Measurements from ENCODE around the gene QRFP.

QRFP gene

GRCh38 chr9:130893341-130894101 is 3.1 kb downstream of the QRFP start:
- Histone ChIP-seq H3K9me3 (ENCODE audit: control insufficient read depth, insufficient read depth, low read length) (no peaks in the 10 kb centered on the region), H3K27me3 (ENCODE audit: control insufficient read depth, insufficient read depth, low read length) (no peaks in the 10 kb centered on the region), H3K4me1 (ENCODE audit: control insufficient read depth, insufficient read depth, low read length) (no peaks in the 10 kb centered on the region), H3K36me3 (ENCODE audit: control insufficient read depth, insufficient read depth, low read length) (0 out of 2 replicates have a peak, but pooled peaks cover 4% of the 10 kb centered on the region), H3K27ac (ENCODE audit: low read length) (no peak overlapping the region), H3K4me3 (ENCODE audit: low read length) (no peak overlapping the region)
- WGBS (ENCODE audit: insufficient coverage, insufficient read length) = no CpG with 5 or more reads among the region's 34 CpGs
- DNase-seq (ENCODE audit: low read depth, low spot score) = no peak

- no peaks in the 10 kb centered on the region for H3K27me3 ChIP-seq (ENCODE audit: control insufficient read depth, insufficient read depth, low read length)
- no peak for DNase-seq (ENCODE audit: low read depth, low spot score)
- WGBS (ENCODE audit: insufficient coverage, insufficient read length) = no CpG with 5 or more reads among the region's 24 CpGs
- H3K4me3 ChIP-seq (ENCODE audit: low read length) = no peak overlapping the region
- no peaks in the 10 kb centered on the region for H3K9me3 ChIP-seq (ENCODE audit: control insufficient read depth, insufficient read depth, low read length)
- no peak overlapping the region for H3K27ac ChIP-seq (ENCODE audit: low read length)
- no peaks in the 10 kb centered on the region for H3K4me1 ChIP-seq (ENCODE audit: control insufficient read depth, insufficient read depth, low read length)
- H3K36me3 ChIP-seq (ENCODE audit: control insufficient read depth, insufficient read depth, low read length) = peaks cover 12% of the 10 kb centered on the region
These were observed 3.9 kb downstream of the QRFP start for GRCh38 chr9:130892477-130893304.

- Histone ChIP-seq H3K9me3 (ENCODE audit: control insufficient read depth, insufficient read depth, low read length) (no peaks in the 10 kb centered on the region), H3K36me3 (ENCODE audit: control insufficient read depth, insufficient read depth, low read length) (peaks cover 18% of the 10 kb centered on the region), H3K4me1 (ENCODE audit: control insufficient read depth, insufficient read depth, low read length) (no peaks in the 10 kb centered on the region), H3K4me3 (ENCODE audit: low read length) (no peak overlapping the region), H3K27ac (ENCODE audit: low read length) (no peak overlapping the region), H3K27me3 (ENCODE audit: control insufficient read depth, insufficient read depth, low read length) (no peaks in the 10 kb centered on the region)
- WGBS (ENCODE audit: insufficient coverage, insufficient read length) = no CpG with 5 or more reads among the region's 18 CpGs
- no peak for DNase-seq (ENCODE audit: low read depth, low spot score)
These were observed 4.7 kb downstream of the QRFP start for GRCh38 chr9:130891688-130892476.

- peaks cover 25% of the 10 kb centered on the region for H3K36me3 ChIP-seq (ENCODE audit: control insufficient read depth, insufficient read depth, low read length)
- no peak overlapping the region for H3K27ac ChIP-seq (ENCODE audit: low read length)
- no peaks in the 10 kb centered on the region for H3K4me1 ChIP-seq (ENCODE audit: control insufficient read depth, insufficient read depth, low read length)
- no peak overlapping the region for H3K4me3 ChIP-seq (ENCODE audit: low read length)
- H3K9me3 ChIP-seq (ENCODE audit: control insufficient read depth, insufficient read depth, low read length) = no peaks in the 10 kb centered on the region
- H3K27me3 ChIP-seq (ENCODE audit: control insufficient read depth, insufficient read depth, low read length) = no peaks in the 10 kb centered on the region
- no CpG with 5 or more reads among the region's 20 CpGs for WGBS (ENCODE audit: insufficient coverage, insufficient read length)
- DNase-seq (ENCODE audit: low read depth, low spot score) = no peak
These were observed 5.5 kb downstream of the QRFP start for GRCh38 chr9:130890870-130891687.

- peaks cover 34% of the 10 kb centered on the region for H3K36me3 ChIP-seq (ENCODE audit: control insufficient read depth, insufficient read depth, low read length)
These were observed 6.5 kb downstream of the QRFP start for GRCh38 chr9:130890124-130890523.

GRCh38 chr9:130888146-130888885 is 8.3 kb downstream of the QRFP start:
- H3K36me3 ChIP-seq (ENCODE audit: control insufficient read depth, insufficient read depth, low read length) = peaks cover 46% of the 10 kb centered on the region
- H3K27me3 ChIP-seq (ENCODE audit: control insufficient read depth, insufficient read depth, low read length) = no peaks in the 10 kb centered on the region
- no peak overlapping the region for H3K27ac ChIP-seq (ENCODE audit: low read length)
- H3K4me3 ChIP-seq (ENCODE audit: low read length) = no peak overlapping the region
- H3K9me3 ChIP-seq (ENCODE audit: control insufficient read depth, insufficient read depth, low read length) = no peaks in the 10 kb centered on the region
- DNase-seq (ENCODE audit: low read depth, low spot score) = no peak
- H3K4me1 ChIP-seq (ENCODE audit: control insufficient read depth, insufficient read depth, low read length) = no peaks in the 10 kb centered on the region
- WGBS (ENCODE audit: insufficient coverage, insufficient read length) = no CpG with 5 or more reads among the region's 22 CpGs

More at GRCh38 chr9:130890124-130890523, 6.5 kb downstream of the QRFP start:
- Histone ChIP-seq H3K4me3 (ENCODE audit: low read length) (no peak overlapping the region), H3K9me3 (ENCODE audit: control insufficient read depth, insufficient read depth, low read length) (no peaks in the 10 kb centered on the region), H3K4me1 (ENCODE audit: control insufficient read depth, insufficient read depth, low read length) (no peaks in the 10 kb centered on the region), H3K27ac (ENCODE audit: low read length) (no peak overlapping the region), H3K27me3 (ENCODE audit: control insufficient read depth, insufficient read depth, low read length) (no peaks in the 10 kb centered on the region)
- no peak for DNase-seq (ENCODE audit: low read depth, low spot score)
- no CpG with 5 or more reads among the region's 9 CpGs for WGBS (ENCODE audit: insufficient coverage, insufficient read length)

GRCh38 chr9:130887494-130888144 is 9.0 kb downstream of the QRFP start:
- no peak for DNase-seq (ENCODE audit: low read depth, low spot score)
- H3K4me1 ChIP-seq (ENCODE audit: control insufficient read depth, insufficient read depth, low read length) = no peaks in the 10 kb centered on the region
- no peak overlapping the region for H3K4me3 ChIP-seq (ENCODE audit: low read length)
- H3K9me3 ChIP-seq (ENCODE audit: control insufficient read depth, insufficient read depth, low read length) = no peaks in the 10 kb centered on the region
- no peak overlapping the region for H3K27ac ChIP-seq (ENCODE audit: low read length)
- no peaks in the 10 kb centered on the region for H3K27me3 ChIP-seq (ENCODE audit: control insufficient read depth, insufficient read depth, low read length)
- WGBS (ENCODE audit: insufficient coverage, insufficient read length) = no CpG with 5 or more reads among the region's 25 CpGs
- peaks cover 43% of the 10 kb centered on the region for H3K36me3 ChIP-seq (ENCODE audit: control insufficient read depth, insufficient read depth, low read length)

- H3K9me3 ChIP-seq (ENCODE audit: control insufficient read depth, insufficient read depth, low read length) = no peaks in the 10 kb centered on the region
- H3K4me3 ChIP-seq (ENCODE audit: low read length) = no peak overlapping the region
- H3K4me1 ChIP-seq (ENCODE audit: control insufficient read depth, insufficient read depth, low read length) = no peaks in the 10 kb centered on the region
- DNase-seq (ENCODE audit: low read depth, low spot score) = no peak
- no peaks in the 10 kb centered on the region for H3K27me3 ChIP-seq (ENCODE audit: control insufficient read depth, insufficient read depth, low read length)
- no peak overlapping the region for H3K27ac ChIP-seq (ENCODE audit: low read length)
- peaks cover 45% of the 10 kb centered on the region for H3K36me3 ChIP-seq (ENCODE audit: control insufficient read depth, insufficient read depth, low read length)
- WGBS (ENCODE audit: insufficient coverage, insufficient read length) = no CpG with 5 or more reads among the region's 23 CpGs
These were observed 9.6 kb downstream of the QRFP start for GRCh38 chr9:130886981-130887380.
